Memory B cell (primary cell): ENCODE results near the gene MEGF9.
"Not testable (repeated sequence)": the region's sequence is repeated elsewhere in the genome, so short reads cannot be mapped to it uniquely, and the experiment has no call there.

Experiments
- ATAC-seq: fragments of 150-1000 bp; cut with Tn5 transposase; 2 replicates; pipeline ENCODE4 v1.10.0; 2021; ENCODE audit warnings: low read depth, mild to moderate bottlenecking, moderate library complexity
- DNase-seq, 2 donors: peaks; one replicate each; pipeline ENCODE4 v3.0.0; 2022; ENCODE audit warnings: low spot score in 2 of 2
- H3K27ac Mint-ChIP-seq: one replicate; pipeline ENCODE4 v1.8.0; 2022; ENCODE audit warnings: mild to moderate bottlenecking, moderate library complexity, mixed read lengths
- H3K27me3 Mint-ChIP-seq: one replicate; pipeline ENCODE4 v1.8.0; 2022; ENCODE audit warnings: mixed read lengths
- H3K36me3 Mint-ChIP-seq: one replicate; pipeline ENCODE4 v1.8.0; 2022; ENCODE audit warnings: mild to moderate bottlenecking, mixed read lengths
- H3K4me1 Mint-ChIP-seq: one replicate; pipeline ENCODE4 v1.8.0; 2022; ENCODE audit warnings: mixed read lengths
- H3K4me3 Mint-ChIP-seq: one replicate; pipeline ENCODE4 v1.8.0; 2022; ENCODE audit warnings: mild to moderate bottlenecking, moderate library complexity, mixed read lengths
- H3K9me3 Mint-ChIP-seq: one replicate; pipeline ENCODE4 v1.8.0; 2022; ENCODE audit warnings: mixed read lengths

MEGF9 gene

DNA sequence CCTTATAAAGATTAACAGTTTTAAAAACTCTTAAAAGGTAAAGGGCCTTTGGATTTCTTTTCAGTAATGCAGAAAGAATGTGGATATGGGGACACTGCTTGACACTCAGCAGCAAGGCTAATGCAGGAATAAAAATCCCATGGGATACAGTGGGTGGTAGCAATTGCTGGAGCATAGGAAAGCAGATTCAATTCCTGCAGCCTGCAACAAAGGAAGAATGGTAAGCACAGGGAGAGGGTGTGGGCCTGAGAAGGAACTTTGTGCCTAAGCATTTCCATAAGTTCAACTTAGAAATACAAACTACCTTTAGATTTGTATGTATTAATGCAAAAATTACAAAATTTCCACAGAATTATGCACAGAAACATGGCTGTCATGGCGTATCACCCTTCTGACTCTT is 68.5 kb downstream of the MEGF9 start:
- Mint-ChIP-seq H3K36me3 (peaks cover 12% of the 10 kb centered on the region), H3K27me3 (no peaks in the 10 kb centered on the region), H3K4me3 (no peak overlapping the region), H3K4me1 (no peaks in the 10 kb centered on the region), H3K9me3 (no peaks in the 10 kb centered on the region), H3K27ac (no peak overlapping the region)
- DNase-seq (no peak), ATAC-seq (no peak)

DNA sequence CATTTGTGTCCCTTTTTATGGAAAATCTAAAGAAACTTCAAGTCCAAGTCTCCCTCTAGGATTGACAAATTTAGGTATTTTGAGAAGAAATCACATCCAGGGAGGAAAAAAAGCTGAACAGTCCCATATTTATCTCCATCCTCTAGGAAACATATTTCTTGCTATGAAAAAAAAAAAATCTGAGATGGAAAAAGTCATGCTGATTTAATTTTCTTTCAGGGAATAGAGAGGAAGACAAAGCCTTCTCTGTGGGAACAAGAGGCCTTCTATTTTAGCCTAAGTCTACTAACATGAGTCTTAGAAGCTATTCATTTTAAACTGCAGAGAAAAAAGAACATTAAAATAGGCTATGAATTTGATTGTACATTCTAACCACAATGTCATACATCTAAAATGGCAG is 71.2 kb downstream of the MEGF9 start:
- H3K9me3 Mint-ChIP-seq, result no peaks in the 10 kb centered on the region
- no peaks in the 10 kb centered on the region for H3K4me1 Mint-ChIP-seq
- H3K27me3 Mint-ChIP-seq, result no peaks in the 10 kb centered on the region
- no peak for DNase-seq
- ATAC-seq, result no peak
- peaks cover 16% of the 10 kb centered on the region for H3K36me3 Mint-ChIP-seq
- H3K4me3 Mint-ChIP-seq, result no peak overlapping the region
- no peak overlapping the region for H3K27ac Mint-ChIP-seq

DNA sequence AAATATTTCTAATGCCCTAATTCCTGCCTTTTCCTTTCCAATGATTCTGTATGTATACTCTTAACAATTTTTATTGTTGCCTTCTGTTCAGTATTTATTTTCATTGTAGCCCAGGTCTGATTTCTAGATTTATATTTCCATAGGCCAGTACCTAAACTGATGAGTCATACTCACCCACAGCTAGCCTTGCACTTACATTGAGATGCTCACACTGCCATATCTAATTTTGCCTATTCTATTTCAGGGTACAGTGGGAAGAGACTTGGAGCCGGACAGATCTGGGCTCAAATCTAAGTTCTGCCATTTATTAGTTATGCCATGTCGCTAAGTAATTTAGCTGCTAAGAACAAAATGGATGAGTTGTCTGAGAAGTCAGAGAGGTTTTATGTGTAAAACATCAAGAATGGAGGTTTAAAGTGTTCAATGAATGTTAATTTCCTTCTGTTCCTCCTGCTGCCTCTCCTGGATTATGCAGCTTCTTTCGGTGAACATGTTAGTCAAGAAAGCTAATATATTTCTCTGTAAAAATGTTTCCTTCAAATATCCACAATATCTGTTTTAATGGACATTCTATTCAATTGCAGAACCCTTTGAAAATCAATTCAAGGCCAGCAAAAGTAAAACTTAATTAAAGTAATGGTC is 72.0 kb downstream of the MEGF9 start:
- Mint-ChIP-seq H3K4me3 (no peak overlapping the region), H3K36me3 (peaks cover 16% of the 10 kb centered on the region), H3K27ac (no peak overlapping the region), H3K27me3 (no peaks in the 10 kb centered on the region), H3K4me1 (no peaks in the 10 kb centered on the region), H3K9me3 (no peaks in the 10 kb centered on the region)
- DNase-seq (no peak), ATAC-seq (no peak)

DNA sequence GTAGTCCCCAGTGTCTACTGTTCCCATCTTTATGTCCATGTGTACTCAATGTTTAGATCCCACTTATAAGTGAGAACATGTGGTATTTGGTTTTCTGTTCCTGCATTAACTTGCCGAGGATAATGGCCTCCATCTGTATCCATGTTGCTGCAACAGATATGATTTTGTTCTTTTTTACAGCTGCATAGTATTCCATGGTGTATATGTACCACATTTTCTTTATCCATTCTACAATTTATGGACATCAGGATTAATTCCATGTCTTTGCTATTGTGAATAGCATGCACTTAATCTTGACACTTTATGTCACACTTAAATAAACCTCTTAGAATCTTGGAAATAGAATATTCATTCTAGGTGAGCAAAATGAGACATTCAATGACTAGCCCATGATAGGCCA is 73.4 kb downstream of the MEGF9 start:
- H3K27me3 Mint-ChIP-seq, H3K27ac Mint-ChIP-seq, DNase-seq, H3K4me3 Mint-ChIP-seq, H3K9me3 Mint-ChIP-seq, ATAC-seq, H3K4me1 Mint-ChIP-seq: not testable (repeated sequence)
- H3K36me3 Mint-ChIP-seq, result peaks cover 17% of the 10 kb centered on the region

DNA sequence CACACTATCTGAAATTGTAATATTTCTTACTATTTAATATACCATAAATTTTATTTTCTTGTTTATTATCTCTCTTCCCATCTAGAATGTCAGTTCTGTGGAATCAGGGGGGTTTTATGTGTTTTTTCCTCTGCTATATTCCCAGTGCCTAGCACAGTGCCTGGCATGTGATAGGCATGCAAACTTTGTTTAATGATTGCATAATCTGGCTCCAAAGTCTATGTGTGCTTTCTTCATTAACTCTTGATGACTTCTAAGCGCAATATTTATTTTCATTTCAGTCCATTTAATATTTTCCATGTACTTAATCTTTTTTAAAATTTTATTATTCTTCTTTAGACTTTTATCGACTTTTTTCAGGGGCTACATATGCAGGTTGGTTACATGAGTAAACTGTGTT is 73.9 kb downstream of the MEGF9 start:
- ATAC-seq (no peak), DNase-seq (no peak)
- Mint-ChIP-seq H3K4me3 (no peak overlapping the region), H3K27ac (no peak overlapping the region), H3K27me3 (no peaks in the 10 kb centered on the region), H3K4me1 (no peaks in the 10 kb centered on the region), H3K36me3 (peaks cover 21% of the 10 kb centered on the region), H3K9me3 (peaks cover 5% of the 10 kb centered on the region)

DNA sequence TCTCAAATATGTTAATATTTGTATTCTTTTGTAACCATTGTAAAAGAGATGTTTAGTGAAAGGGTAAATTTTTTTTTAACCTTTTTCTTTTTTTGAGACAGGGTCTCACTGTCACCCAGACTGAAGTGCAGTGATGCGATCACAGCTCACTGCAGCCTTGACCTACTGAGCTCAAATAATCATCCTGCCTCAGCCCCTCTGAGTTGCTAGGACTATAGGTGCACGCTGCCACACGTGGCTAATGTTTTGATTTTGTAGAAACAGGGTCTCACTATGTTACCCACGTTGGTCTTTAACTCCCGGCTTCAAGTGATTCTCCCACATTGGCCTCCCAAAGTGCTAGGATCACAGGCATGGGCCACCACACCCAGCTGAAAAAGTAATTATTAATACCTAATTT is 76.4 kb downstream of the MEGF9 start:
- DNase-seq (no peak), ATAC-seq (no peak)
- Mint-ChIP-seq H3K36me3 (peaks cover 25% of the 10 kb centered on the region), H3K4me1 (no peaks in the 10 kb centered on the region), H3K9me3 (peaks cover 12% of the 10 kb centered on the region), H3K4me3 (no peak overlapping the region), H3K27me3 (no peaks in the 10 kb centered on the region), H3K27ac (no peak overlapping the region)

DNA sequence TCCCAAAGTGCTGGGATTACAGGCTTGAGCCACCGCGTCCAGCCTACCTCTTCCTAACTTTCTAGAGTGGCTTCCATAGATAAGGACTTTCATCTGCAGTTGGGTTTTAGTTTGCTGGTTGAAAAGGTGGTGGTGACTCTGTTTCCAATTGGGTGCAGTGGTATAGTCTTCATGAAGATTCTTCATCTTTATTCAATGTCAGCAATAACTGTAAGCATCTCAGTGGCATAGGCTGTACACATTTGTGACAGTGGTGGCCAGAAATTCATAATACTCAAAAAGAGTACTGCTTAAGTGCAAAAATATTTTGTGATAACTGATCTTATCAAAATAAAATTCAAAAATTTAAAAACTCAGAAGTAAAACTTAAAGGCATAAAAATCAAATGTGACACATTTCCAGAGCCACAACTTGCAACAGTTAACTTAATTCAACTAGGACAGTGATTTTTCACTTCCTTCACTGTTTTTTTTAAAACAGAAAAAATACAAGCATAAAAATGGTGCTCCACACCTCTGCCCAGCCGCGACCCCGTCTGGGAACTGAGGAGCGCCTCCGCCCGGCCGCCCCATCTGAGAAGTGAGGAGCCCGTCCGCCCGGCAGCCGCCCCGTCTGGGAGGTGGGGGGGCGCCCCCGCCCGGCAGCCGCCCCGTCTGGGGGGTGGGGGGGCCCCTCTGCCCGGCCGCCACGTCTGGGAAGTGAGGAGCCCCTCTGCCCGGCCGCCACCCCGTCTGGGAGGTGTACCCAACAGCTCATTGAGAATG is 77.9 kb downstream of the MEGF9 start:
- ATAC-seq, result no peak
- no peak overlapping the region for H3K27ac Mint-ChIP-seq
- peaks cover 21% of the 10 kb centered on the region for H3K36me3 Mint-ChIP-seq
- no peaks in the 10 kb centered on the region for H3K27me3 Mint-ChIP-seq
- no peak for DNase-seq
- H3K9me3 Mint-ChIP-seq, result peaks cover 13% of the 10 kb centered on the region
- no peaks in the 10 kb centered on the region for H3K4me1 Mint-ChIP-seq
- H3K4me3 Mint-ChIP-seq, result no peak overlapping the region

DNA sequence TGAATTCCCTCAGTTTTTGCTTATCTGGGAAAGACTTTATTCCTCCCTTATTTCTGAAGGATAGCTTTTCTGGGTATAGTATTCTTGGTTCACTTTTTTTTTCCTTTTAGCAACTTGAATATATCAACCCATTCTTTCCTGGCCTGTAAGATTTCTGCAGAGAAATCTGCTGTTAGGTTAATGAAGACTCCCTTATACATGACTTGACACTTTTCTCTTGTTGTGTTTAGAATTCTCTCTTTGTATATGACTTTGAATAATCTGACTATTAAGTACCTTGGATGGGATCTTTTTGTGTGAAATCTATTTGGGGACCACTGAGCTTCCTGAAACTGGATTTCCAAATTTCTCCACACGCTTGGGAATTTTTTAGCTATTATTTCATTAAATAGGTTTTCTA is 79.3 kb downstream of the MEGF9 start:
- ATAC-seq, result no peak
- DNase-seq, result no peak
- Mint-ChIP-seq H3K27ac (no peak overlapping the region), H3K4me1 (peaks cover 3% of the 10 kb centered on the region), H3K27me3 (no peaks in the 10 kb centered on the region), H3K9me3 (peaks cover 15% of the 10 kb centered on the region), H3K36me3 (peaks cover 11% of the 10 kb centered on the region), H3K4me3 (no peak overlapping the region)

DNA sequence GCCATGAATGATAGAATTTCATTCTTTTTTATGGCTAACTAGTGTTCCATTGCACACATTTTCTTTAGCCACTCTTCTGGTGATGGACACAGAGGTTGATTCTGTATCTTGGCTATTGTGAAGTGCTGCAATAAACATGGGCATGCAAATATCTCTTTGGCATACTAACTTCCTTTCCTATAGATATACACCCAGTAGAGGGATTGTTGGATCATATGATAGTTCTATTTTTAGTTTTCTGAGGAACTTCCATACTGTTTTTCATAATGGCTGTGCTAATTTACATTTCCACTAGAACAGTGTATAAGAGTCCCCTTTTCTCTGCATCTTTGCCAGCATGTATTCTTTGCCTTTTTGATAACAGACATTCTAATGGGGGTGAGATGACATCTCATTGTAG is 83.9 kb downstream of the MEGF9 start:
- Mint-ChIP-seq H3K27ac (no peak overlapping the region), H3K27me3 (no peaks in the 10 kb centered on the region), H3K4me1 (peaks cover 3% of the 10 kb centered on the region), H3K4me3 (no peak overlapping the region), H3K9me3 (peaks cover 10% of the 10 kb centered on the region), H3K36me3 (peaks cover 6% of the 10 kb centered on the region)
- ATAC-seq (no peak), DNase-seq (no peak)

DNA sequence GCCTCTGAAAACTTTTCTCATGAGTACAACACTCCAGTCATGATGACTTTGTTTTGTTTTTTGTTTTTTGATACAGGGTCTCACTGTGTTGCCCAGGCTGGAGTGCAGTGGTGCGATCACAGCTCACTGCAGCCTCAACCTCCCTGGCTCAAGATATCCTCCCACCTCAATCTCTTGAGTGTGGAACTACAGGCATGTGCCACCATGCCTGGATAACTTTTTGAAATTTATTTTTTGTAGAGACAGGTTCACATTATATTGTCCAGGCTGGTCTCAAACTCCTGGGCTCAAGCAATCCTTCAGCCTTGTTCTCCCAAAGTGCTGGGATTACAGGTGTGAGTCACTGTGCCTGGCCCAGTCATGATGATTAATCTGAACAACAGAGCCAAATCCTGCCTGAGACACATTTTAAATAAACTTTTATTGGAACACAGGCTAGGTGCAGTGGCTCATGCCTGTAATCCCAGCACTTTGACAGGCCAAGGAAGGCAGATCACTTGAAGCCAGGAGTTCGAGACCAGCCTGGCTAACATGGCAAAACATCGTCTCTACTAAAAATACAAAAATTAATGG is 85.3 kb downstream of the MEGF9 start:
- ATAC-seq, H3K36me3 Mint-ChIP-seq, DNase-seq: not testable (repeated sequence)

DNA sequence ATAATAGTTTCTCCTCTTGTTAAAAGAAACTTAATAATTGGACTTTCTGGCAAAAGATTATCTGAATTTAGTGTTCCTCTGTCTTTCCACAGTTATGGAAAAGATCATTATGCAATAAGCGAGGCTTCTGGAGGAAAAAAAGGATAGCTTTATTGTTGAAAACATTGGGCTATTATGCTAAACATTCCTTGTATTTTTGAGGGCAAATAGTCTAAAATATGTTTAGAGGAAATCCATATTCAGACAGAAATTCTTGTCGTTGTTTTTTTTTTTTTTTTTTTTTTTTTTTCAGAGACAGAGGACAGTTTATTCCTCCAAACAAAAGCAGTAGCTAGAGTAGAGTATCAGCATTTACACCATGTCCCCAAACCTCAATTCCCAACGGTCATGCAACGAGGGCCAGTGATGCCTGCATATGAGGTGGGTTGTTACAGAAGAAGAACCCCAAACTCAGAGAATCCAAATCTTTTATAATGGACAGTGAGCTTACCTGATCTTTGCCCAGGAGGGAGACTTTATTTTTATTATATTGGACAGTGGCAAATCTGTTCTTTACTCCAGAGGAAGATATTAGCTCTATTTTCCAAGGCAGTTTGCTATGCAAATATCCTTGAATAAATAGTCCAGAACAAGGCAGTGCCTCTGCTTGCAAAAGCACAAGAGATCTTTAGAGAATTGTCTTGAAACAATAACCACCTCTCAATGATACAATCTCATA is 85.9 kb downstream of the MEGF9 start:
- Mint-ChIP-seq H3K9me3 (peaks cover 3% of the 10 kb centered on the region), H3K4me1 (peaks cover 3% of the 10 kb centered on the region), H3K36me3 (no peaks in the 10 kb centered on the region), H3K27me3 (no peaks in the 10 kb centered on the region), H3K27ac (no peak overlapping the region), H3K4me3 (no peak overlapping the region)
- ATAC-seq, result no peak
- no peak for DNase-seq

More for the DNA sequence above, 85.3 kb downstream of the MEGF9 start:
- not testable (repeated sequence) for H3K27me3 Mint-ChIP-seq, H3K27ac Mint-ChIP-seq, H3K9me3 Mint-ChIP-seq, H3K4me3 Mint-ChIP-seq, H3K4me1 Mint-ChIP-seq

DNA sequence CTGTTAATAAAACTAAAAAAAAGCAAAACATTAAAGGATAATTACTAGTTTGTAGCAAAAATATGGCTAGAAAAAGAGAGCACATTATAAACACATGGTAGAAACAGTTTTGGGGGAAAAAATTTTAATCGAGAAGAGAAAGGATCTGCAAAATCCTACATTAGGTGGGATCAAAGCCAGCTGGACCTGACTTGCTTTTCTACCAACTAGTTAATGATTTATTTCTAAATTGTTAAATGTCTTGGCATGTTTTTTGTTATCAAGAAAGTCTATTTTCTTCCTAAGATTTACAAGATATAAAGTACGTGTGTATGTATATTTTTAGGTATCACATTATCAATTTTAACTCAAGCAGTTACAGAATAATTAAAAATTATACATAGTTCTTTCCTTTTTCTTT is 87.2 kb downstream of the MEGF9 start:
- Mint-ChIP-seq H3K27ac (no peak overlapping the region), H3K9me3 (peaks cover 3% of the 10 kb centered on the region), H3K27me3 (no peaks in the 10 kb centered on the region), H3K4me1 (peaks cover 3% of the 10 kb centered on the region), H3K36me3 (no peaks in the 10 kb centered on the region), H3K4me3 (no peak overlapping the region)
- DNase-seq, result no peak
- ATAC-seq, result no peak

DNA sequence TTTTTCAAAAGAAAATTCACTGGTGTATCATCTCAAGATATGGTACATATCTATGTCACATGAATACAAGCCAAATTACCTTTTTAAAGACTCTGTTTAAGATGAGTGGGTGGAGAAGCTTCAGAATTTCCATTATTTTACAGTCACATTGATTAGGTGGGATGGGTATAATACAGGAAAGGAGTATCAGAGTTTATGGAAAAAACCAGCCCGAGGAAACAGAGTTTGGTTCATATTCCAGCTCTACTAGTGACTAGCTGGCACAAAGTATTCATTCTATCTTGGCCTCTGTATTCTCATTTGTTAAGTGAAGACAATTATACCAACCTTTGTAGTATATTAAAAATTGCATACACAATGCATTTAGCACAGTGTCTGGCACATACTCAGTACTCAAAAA is 87.8 kb downstream of the MEGF9 start:
- no peaks in the 10 kb centered on the region for H3K36me3 Mint-ChIP-seq
- H3K9me3 Mint-ChIP-seq, result peaks cover 2% of the 10 kb centered on the region
- no peaks in the 10 kb centered on the region for H3K27me3 Mint-ChIP-seq
- H3K4me1 Mint-ChIP-seq, result peaks cover 3% of the 10 kb centered on the region
- H3K27ac Mint-ChIP-seq, result no peak overlapping the region
- DNase-seq, result no peak
- ATAC-seq, result no peak
- H3K4me3 Mint-ChIP-seq, result no peak overlapping the region

DNA sequence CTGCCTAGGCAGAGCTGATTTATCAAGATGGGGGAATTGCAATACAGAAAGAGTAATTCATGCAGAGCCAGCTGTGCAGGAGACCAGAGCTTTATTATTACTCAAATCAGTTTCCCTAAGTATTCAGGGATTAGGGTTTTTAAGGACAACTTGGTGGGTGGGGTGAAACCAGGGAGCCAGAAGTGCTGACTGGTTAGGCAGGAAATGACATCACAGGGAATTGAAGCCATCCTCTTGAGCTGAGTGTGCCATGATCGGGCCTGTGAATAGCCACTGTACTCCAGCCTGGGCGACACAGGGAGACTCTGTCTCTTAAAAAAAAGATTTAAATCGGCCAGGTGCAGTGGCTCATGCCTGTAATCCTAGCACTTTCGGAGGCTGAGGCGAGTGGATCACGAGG is 89.0 kb downstream of the MEGF9 start:
- H3K4me1 Mint-ChIP-seq, result peaks cover 2% of the 10 kb centered on the region
- peaks cover 1% of the 10 kb centered on the region for H3K36me3 Mint-ChIP-seq
- no peak for DNase-seq
- H3K9me3 Mint-ChIP-seq, result no peaks in the 10 kb centered on the region
- H3K27ac Mint-ChIP-seq, result no peak overlapping the region
- H3K4me3 Mint-ChIP-seq, result no peak overlapping the region
- no peaks in the 10 kb centered on the region for H3K27me3 Mint-ChIP-seq
- no peak for ATAC-seq
